Mammary epithelial cell (primary cell): Measurements from ENCODE around the gene RBMS2.

Experiments used
- EZH2 ChIP-seq: IDR thresholded peaks from 2 replicates; pipeline ENCODE4 v1.6.1; 2012; ENCODE audit warnings: low read length, inconsistent platforms, borderline replicate concordance
- TF ChIP-seq, protein P1 (sequence below), 2 donors: IDR thresholded peaks in 1 of 2; conservative IDR thresholded peaks in 1 of 2; 2 replicates each; pipeline ENCODE4 v1.5.1; 2011 to 2012; ENCODE audit warnings: inconsistent platforms in 2 of 2, low read length in 2 of 2, mild to moderate bottlenecking in 2 of 2, control low read depth in 1 of 2, low read depth in 1 of 2; ENCODE audit not compliant: insufficient read depth in 1 of 2; ENCODE audit errors: extremely low read depth in 1 of 2

DNA sequence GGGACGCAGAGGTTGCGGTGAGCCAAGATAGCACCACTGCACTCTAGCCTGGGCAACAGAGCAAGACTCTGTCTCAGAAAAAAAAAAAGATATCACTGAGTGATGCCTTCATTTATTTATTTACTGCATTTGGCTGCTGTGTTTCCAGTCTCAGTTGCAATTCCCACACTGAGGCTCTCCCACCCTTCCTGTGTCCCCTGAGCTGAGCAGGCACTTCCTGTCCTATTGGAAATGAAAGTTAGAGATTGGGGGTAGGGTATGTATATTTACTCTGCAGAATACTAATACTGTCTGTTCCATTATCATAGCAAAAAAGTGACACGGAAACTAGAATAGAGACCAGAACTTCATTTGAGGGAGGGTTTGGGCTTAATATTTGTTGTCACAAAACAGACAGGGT, 1.6 kb upstream of the RBMS2 start:
- TF ChIP-seq, protein P1, sequence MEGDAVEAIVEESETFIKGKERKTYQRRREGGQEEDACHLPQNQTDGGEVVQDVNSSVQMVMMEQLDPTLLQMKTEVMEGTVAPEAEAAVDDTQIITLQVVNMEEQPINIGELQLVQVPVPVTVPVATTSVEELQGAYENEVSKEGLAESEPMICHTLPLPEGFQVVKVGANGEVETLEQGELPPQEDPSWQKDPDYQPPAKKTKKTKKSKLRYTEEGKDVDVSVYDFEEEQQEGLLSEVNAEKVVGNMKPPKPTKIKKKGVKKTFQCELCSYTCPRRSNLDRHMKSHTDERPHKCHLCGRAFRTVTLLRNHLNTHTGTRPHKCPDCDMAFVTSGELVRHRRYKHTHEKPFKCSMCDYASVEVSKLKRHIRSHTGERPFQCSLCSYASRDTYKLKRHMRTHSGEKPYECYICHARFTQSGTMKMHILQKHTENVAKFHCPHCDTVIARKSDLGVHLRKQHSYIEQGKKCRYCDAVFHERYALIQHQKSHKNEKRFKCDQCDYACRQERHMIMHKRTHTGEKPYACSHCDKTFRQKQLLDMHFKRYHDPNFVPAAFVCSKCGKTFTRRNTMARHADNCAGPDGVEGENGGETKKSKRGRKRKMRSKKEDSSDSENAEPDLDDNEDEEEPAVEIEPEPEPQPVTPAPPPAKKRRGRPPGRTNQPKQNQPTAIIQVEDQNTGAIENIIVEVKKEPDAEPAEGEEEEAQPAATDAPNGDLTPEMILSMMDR (conservative IDR thresholded peaks at IDR 0.05 in 1 of 2, IDR thresholded peaks at IDR 0.05 in 1 of 2; ENCODE audit: extremely low read depth in 1 of 2, insufficient read depth in 1 of 2, low read depth in 1 of 2, low read length in 2 of 2): no peak
- TF ChIP-seq EZH2: no peak
